A673 (cell line): ENCODE results near the gene SCCPDH.

Experiments used
- EZH2 ChIP-seq: fragments of 200-600 bp; sonication (generic); IDR thresholded peaks from 2 replicates; pipeline ENCODE4 v1.6.1; 2017; ENCODE audit warnings: borderline replicate concordance, low read depth, mild to moderate bottlenecking, mixed read lengths, antibody characterized with exemption, low read length; ENCODE audit not compliant: poor library complexity, severe bottlenecking
- TF ChIP-seq, protein P1 (sequence below): fragments of 300-800, 200-600 bp; sonication (generic); conservative IDR thresholded peaks from 2 replicates; pipeline ENCODE4 v1.5.1; 2017; ENCODE audit warnings: low read depth, mild to moderate bottlenecking, antibody characterized with exemption, low read length, moderate library complexity, mixed read lengths

DNA sequence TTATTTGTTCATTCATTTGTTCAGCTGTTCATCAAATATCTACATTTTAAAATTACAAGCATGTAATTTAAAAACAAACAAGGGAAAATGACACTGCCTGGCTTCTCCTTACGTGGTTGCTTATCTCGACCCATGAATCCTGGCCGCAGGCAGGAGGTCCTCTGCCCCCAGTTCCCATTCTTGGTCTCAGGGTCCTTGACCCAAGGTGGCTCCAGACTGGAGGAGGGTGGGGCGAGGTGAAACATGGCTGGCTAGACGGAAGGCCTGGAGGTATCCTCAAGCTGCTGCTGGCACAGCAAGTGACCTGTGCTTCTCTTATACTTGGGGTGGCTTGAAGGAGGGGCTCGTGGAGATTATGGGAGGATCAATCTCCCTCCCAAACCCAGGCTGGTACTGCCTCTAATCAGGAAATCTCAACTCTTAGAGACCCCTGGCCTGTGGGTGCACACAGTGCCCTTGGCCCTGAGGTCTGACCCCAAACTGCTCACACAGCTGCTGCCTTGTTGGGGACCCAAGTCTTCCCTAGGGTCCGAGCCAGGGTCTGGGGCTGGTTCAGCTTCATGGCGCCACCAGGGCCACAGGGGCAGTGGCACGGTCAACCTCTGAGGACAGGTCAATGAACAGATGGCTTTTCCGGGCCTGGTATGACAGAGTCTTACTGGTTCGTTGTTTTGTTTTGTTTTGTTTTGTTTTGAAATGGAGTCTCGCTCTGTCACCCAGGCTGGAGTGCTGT lies 63.7 kb downstream of the SCCPDH start:
- TF ChIP-seq, protein P1, sequence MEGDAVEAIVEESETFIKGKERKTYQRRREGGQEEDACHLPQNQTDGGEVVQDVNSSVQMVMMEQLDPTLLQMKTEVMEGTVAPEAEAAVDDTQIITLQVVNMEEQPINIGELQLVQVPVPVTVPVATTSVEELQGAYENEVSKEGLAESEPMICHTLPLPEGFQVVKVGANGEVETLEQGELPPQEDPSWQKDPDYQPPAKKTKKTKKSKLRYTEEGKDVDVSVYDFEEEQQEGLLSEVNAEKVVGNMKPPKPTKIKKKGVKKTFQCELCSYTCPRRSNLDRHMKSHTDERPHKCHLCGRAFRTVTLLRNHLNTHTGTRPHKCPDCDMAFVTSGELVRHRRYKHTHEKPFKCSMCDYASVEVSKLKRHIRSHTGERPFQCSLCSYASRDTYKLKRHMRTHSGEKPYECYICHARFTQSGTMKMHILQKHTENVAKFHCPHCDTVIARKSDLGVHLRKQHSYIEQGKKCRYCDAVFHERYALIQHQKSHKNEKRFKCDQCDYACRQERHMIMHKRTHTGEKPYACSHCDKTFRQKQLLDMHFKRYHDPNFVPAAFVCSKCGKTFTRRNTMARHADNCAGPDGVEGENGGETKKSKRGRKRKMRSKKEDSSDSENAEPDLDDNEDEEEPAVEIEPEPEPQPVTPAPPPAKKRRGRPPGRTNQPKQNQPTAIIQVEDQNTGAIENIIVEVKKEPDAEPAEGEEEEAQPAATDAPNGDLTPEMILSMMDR = no peak
- no peak for TF ChIP-seq EZH2
